Adrenal gland (tissue), 12 donors: Measurements from ENCODE around the gene RNFT2. TPM values are rescaled to one million over a fixed set of nuclear protein-coding genes. Genes with fewer than 3 reads are reported as not detected.

Source experiments
- DNase-seq, 7 donors: peaks; one replicate each; pipeline ENCODE4 v3.0.0-alpha.2; 2019 to 2020
- H3K27ac ChIP-seq, 5 donors: fragments of 200-600 bp; sonication (generic) in 4 of 5; 1 replicate in 3 of 5; 2 replicates in 2 of 5; pipeline versions ENCODE4 v1.5.1 to v1.8.0; 2016 to 2020; ENCODE audit warnings: mild to moderate bottlenecking in 1 of 5
- H3K27me3 ChIP-seq: fragments of 200-600 bp; 2 replicates; pipeline ENCODE4 v1.8.0; 2021
- H3K36me3 ChIP-seq, 2 donors: fragments of 200-600 bp; replicated peaks in 1 of 2; 1 replicate in 1 of 2; 2 replicates in 1 of 2; pipeline versions ENCODE4 v1.5.1 to v1.8.0; 2018 to 2022
- H3K4me1 ChIP-seq, 2 donors: fragments of 200-600 bp; replicated peaks in 1 of 2; 1 replicate in 1 of 2; 2 replicates in 1 of 2; pipeline versions ENCODE4 v1.5.1 to v1.8.0; 2018 to 2021
- H3K4me3 ChIP-seq, 4 donors: fragments of 200-600 bp; sonication (generic) in 3 of 4; one replicate each; pipeline ENCODE4 v1.5.1; 2016 to 2018
- H3K9me3 ChIP-seq, 3 donors: fragments of 200-600 bp; sonication (generic) in 1 of 3; replicated peaks in 1 of 3; 1 replicate in 2 of 3; 2 replicates in 1 of 3; pipeline versions ENCODE4 v1.5.1 to v1.8.0; 2016 to 2021
- CTCF ChIP-seq, 6 experiments: fragments of 450-650 bp in 4 of 6; fragments of 200-600 bp in 2 of 6; sonication (generic) in 1 of 6; IDR thresholded peaks; 1 replicate in 5 of 6; 2 replicates in 1 of 6; pipeline versions ENCODE4 v1.5.1 to v1.8.0; 2016 to 2021; ENCODE audit warnings: antibody characterized with exemption in 6 of 6, mild to moderate bottlenecking in 2 of 6, moderate library complexity in 1 of 6
- POLR2A ChIP-seq, 2 donors: fragments of 450-650 bp; IDR thresholded peaks; one replicate each; pipeline ENCODE4 v1.6.1; 2017; ENCODE audit warnings: antibody characterized with exemption in 2 of 2, mild to moderate bottlenecking in 2 of 2, moderate library complexity in 1 of 2
- WGBS, 4 donors: extraction: QIAGEN DNeasy Blood & Tissue Kit in 2 of 4; methylation state at CpG; one replicate each; pipeline versions ENCODE4 v1.1.5 to v1.1.7; 2013 to 2017; 5-methylcytosine and 5-hydroxymethylcytosine counted together
- intact Hi-C, 2 donors: fragments of 100-400 bp; cut with DNase I; formaldehyde crosslinking; loops; one replicate each; pipeline versions ENCODE4 v1.14.1 to v1.15.0; 2022 to 2023
- polyA plus RNA-seq, 3 donors: library from polyadenylated mRNA; stranded (reverse); fragments of 200-250 nt in 2 of 3; fragments of 350-450 nt in 1 of 3; fragmentation: Illumina TruSeq in 1 of 3; extraction: RNeasy Lipid Tissue Mini Kit (QIAGEN cat#74804) in 1 of 3; gene quantifications; one replicate each; pipeline ENCODE4 v1.2.3, GENCODE V29; 2013 to 2014
- total RNA-seq, 9 donors: library from RNA; depleted of rRNA in 4 of 9; stranded (reverse); fragments of >200 nt in 4 of 9; fragments of 120-200 nt in 1 of 9; fragmentation: NEBNext Ultra II Directional in 1 of 9; extraction: Animal tissue kit (Norgen Biotek cat#: 25700) in 1 of 9; gene quantifications; one replicate each; pipeline versions ENCODE4 v1.1.0 to v1.2.4, GENCODE V29; 2013 to 2023
- donor health status: healthy with polysubstance abuse.
- donor health status: Bipolar disorder and iron deficiency.
- donor health status: DM: yes; HTN: yes; CAD: no.
- donor health status: DM: no; HTN: no; CAD: no.
- donor health status: DM: no; HTN: no; CAD: no.
- donor health status: DM: yes; HTN: yes; CAD: no.

RNFT2 gene
- total and polyA plus RNA-seq, 12 donors: 2.8 to 11.4 (median 5.8) TPM

DNA sequence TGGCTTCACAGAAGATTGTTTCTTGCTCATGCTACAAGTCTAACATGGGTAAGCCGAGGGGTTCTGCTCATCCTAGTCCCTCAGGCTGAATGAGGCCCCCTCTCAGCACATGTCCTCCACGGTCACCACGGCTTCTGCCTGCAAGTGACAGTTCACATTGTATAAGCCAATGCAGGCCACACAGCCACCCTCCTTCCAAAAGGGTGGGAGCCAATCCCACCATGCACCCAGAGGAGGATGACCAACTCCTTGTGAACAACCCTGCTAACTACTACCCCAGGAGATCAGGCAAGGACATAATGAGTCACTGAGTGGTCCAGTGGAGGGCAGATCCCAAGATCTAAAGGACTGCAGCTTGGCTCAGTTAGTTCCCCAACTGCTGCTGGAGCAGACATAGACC is 6.3 kb upstream of the RNFT2 start:
- intact Hi-C loops: no loop called here
- 90 to 98% (median 94%) methylated on average over 2 to 3 of the region's 3 CpGs for WGBS, 4 donors
- Histone ChIP-seq H3K4me1 (peaks cover 0 to 13% of the 10 kb centered on the region in 2 donors), H3K36me3 (peaks cover 0 to 12% of the 10 kb centered on the region in 2 donors), H3K27me3 (no peaks in the 10 kb centered on the region), H3K27ac (no peak overlapping the region), H3K9me3 (no peaks in the 10 kb centered on the region), H3K4me3 (no peak overlapping the region)
- TF ChIP-seq CTCF (IDR thresholded peaks at IDR 0.05) (no peak), POLR2A (IDR thresholded peaks at IDR 0.05) (no peak)
- DNase-seq: no peak

DNA sequence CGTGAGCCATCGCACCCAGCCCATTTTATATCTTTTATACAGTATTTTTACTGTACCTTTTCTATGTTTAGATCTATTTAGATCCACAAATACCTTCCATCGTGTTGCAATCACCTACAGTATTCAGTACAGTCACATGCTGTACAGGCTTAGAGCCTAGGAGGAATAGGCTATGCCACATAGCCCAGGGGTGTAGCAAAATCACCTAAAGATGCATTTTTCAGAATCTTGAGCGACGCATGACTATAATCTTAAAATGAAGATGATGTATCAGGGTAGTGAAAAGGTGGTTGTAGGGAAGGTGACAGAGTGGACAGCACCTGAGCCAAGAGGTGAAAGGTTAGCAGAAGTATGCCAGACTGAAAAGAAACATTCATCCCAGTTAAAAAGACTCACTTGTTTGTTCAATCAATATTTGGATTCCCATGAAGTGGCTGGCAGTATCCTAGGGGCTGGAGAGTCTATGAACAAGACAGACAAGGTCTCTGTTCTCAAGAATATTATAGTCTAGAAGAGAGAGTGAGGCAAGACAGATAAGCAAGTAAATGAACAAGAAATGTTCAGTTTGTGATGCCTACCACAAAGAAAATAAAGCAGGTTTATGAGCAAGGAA is 3.9 kb upstream of the RNFT2 start:
- intact Hi-C loops: no loop called here
- DNase-seq: no peak
- Histone ChIP-seq H3K27me3 (no peaks in the 10 kb centered on the region), H3K4me3 (no peak overlapping the region), H3K4me1 (peaks cover 0 to 19% of the 10 kb centered on the region in 2 donors), H3K27ac (peak overlapping the region in 2 of 5 donors; percentile 15 to 31), H3K36me3 (peaks cover 0 to 12% of the 10 kb centered on the region in 2 donors), H3K9me3 (no peaks in the 10 kb centered on the region)
- WGBS, 4 donors: 87 to 96% (median 94%) methylated on average over 5 of the region's 5 CpGs
- TF ChIP-seq CTCF (IDR thresholded peaks at IDR 0.05): no peak
- no peak for TF ChIP-seq POLR2A (IDR thresholded peaks at IDR 0.05)

DNA sequence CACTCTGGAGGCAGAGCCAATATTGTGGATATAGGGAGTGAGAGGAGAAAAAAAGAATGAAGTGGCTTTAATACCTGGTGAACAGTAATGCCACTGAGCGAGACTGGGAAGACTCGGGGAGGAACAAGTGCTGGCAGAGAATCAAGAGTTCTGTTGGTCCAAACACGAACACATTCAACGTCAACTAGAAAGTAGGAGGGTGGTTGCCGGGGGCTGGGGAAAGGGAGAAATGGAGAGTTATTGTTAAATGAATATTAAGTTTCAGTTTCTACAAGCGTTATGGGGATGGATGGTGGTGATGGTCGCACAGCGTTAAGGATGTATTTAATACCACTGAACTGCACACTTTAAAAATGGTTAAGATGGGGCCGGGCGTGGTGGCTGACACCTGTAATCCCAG is 3.0 kb upstream of the RNFT2 start:
- TF ChIP-seq CTCF (IDR thresholded peaks at IDR 0.05) (no peak), POLR2A (IDR thresholded peaks at IDR 0.05) (no peak)
- H3K4me1 ChIP-seq: peaks cover 0 to 19% of the 10 kb centered on the region in 2 donors
- peaks cover 0 to 12% of the 10 kb centered on the region in 2 donors for H3K36me3 ChIP-seq
- H3K27ac ChIP-seq: no peak overlapping the region
- intact Hi-C loops: no loop called here
- 90 to 93% (median 92%) methylated on average over 10 of the region's 10 CpGs for WGBS, 4 donors
- no peaks in the 10 kb centered on the region for H3K9me3 ChIP-seq
- no peak overlapping the region for H3K4me3 ChIP-seq
- DNase-seq: no peak
- H3K27me3 ChIP-seq: no peaks in the 10 kb centered on the region

- Histone ChIP-seq H3K36me3 (peaks cover 0 to 12% of the 10 kb centered on the region in 2 donors), H3K27me3 (no peaks in the 10 kb centered on the region), H3K27ac (peak overlapping the region in 1 of 5 donors; percentile 4), H3K4me3 (peak overlapping the region in 1 of 4 donors; percentile 98), H3K9me3 (no peaks in the 10 kb centered on the region), H3K4me1 (peaks cover 0 to 19% of the 10 kb centered on the region in 2 donors)
- DNase-seq: peak in 4 of 7 donors; percentile 29 to 45 (median 32)
- WGBS, 4 donors: 67 to 70% (median 69%) methylated on average over 8 to 9 of the region's 9 CpGs
- TF ChIP-seq POLR2A (IDR thresholded peaks at IDR 0.05): no peak
- no peak for TF ChIP-seq CTCF (IDR thresholded peaks at IDR 0.05)
- intact Hi-C loops: no loop called here
Measured at GRCh38 chr12:116735951-116736599, 2.0 kb upstream of the RNFT2 start.
